ENCODE results near the gene GALNT18.
"Not testable (repeated sequence)": the region's sequence is repeated elsewhere in the genome, so short reads cannot be mapped to it uniquely, and the experiment has no call there.

The GALNT18 gene

DNA sequence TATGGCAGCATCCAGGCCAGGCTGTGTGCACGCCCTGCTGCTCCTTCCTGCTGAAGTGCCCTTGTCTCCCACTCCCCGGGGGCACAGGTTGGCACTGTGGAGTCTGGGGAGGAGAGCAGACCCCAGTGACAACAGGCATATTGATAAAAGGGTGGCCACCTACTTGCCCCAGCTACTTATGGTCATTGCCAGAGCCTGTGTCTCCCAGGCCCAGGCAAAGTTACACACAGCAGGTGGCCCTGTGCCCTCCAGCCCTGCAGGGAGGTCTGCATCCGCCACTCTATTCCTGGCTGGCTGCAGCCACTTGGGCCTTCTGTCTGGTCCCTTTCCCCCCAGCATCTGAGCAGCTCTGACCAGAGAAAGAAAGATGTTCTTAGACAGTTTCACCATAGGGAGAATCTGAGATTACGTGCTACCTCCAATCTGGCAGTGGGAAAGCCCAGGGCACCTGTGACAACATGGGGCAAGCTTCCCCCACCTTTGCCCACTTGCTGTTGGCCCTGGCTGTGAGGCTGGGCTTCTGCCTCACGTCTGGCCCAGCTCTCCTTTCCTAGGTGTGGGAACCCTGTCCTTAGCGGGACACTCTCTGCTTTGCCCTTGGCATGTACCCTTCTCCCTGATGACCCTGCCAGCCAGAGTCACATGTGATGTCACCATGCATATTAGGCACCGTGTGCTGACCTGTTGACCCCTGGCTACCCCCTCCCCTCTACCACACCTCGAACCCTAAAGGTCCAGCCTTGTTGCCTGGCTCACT lies 243.4 kb downstream of the GALNT18 start:
- DNase-seq: no peak

- no peak for DNase-seq
Measured at GRCh38 chr11:11374358-11375148, 247.3 kb downstream of the GALNT18 start.

GRCh38 chr11:11373934-11374333 lies 247.9 kb downstream of the GALNT18 start:
- DNase-seq: no peak

DNA sequence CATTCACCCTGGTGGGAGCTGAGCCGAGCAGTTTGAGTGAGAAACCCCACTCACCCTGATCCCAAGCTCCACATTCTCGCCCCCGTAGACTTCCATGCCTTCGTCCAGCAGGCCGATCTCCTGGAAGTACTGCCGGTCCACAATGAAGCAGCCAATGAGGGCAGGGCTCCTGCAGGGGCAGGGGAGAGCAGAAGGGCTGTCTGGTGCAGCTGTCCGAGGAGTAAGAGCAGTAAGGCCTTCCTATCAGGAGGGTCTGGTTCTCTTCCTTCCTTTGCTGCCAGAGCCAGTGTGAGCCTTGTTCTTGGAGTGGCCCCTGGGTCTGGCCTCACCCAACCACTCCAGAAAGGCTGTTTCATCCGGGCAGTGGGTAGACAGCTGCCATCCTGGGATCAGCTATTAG lies 249.3 kb downstream of the GALNT18 start:
- no peak for DNase-seq

DNA sequence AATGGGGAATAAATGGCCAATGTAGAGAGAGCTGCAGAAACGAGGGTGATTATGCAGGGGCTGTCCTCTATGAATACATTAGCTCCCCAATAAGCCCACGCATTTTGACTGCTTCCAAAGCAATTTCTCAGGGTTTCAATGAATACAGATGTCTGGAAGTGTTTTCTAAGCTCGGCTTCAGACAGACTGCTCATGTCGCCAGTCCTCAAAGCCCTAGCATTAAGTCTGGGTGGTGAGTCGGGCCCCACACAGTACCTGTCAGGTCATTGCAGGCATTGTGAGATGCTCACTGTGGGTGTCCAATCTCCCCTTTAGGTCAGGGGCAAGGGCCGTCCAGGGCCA lies 250.9 kb downstream of the GALNT18 start:
- no peak for DNase-seq

DNA sequence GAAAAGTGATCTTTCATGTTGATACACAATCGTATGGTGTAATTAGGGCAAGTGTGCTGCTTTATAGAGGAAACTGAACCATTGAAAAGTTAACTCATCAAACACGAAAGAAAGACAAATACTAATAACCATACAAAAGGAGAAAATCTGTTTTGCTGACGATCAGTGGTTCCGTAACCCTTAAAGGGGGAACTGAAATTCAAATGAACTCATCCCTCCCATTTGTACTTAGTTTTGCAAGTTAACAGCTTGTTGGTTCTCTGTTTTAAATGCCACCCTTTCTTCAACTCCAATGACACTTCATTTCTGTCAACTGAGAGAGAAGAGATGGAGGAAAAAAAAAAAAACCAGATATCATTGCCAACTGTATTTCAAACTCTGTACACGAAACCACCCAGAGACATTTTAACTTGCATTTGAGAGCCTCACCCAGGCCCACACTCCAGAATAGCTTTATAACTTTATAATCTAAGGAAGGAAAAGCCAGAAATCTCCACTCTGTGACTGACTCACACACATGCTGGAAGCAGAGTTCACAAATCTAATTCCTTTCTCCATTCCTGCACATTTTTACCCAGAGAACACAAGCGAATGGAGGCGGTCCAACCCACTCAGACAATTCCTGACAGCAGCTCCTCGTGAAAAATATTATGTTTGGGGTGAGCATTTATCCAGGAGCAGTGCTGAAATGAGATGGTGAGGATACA lies 251.4 kb downstream of the GALNT18 start:
- DNase-seq: peak; percentile 40 to 65

- DNase-seq: no peak
Measured at GRCh38 chr11:11366793-11367192, 255.0 kb downstream of the GALNT18 start.

- DNase-seq: no peak
Measured at GRCh38 chr11:11363674-11364073, 258.1 kb downstream of the GALNT18 start.

- DNase-seq: no peak
Measured at GRCh38 chr11:11359611-11360010, 262.2 kb downstream of the GALNT18 start.

DNA sequence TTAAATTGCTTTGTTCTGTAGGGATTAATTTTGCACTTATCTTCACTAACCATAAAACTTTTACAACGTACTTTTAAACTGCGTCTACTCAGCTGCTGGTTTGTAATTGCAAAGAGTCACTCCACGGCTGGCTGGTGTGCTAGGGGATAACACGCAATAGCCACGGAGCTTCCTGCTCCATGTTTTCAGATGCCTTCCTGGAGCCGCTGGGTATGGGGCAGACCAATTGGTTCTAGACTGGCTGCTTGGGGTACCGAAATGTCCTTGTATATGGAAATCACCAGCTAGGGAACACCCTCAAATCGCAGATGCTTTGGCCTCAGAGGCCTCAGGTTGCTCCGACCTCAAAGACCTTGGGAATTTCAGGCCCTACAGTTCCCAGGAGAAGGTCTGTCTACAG lies 265.0 kb downstream of the GALNT18 start:
- DNase-seq: no peak

DNA sequence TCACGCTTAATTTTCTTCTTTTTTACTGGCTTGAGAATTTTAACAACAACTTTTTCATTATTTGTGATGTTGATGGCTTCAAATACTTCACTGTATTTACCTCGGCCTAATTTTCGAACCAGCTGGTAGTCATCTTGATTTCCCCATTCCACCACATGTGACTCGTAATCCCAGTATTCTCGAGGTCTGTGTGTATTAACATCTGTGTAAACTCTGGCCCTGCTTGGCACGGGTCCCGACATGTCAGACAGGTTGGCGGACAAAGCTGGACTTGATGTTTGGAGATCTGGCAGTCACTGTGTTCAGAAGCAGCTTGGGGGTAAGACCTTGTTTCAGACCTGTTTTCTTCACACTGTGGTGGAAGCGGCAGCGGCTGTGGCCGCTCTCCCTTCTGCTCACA lies 268.9 kb downstream of the GALNT18 start, which contains the start of gene CSNK2A3:
CSNK2A3 (minus strand) TSS at position 373 of the 400 bp plus-strand sequence; CDS start at position 242, 131 bp downstream.
- not testable (repeated sequence) for DNase-seq

GRCh38 chr11:11351851-11352250 lies 270.0 kb downstream of the GALNT18 start:
- not testable (repeated sequence) for DNase-seq

GRCh38 chr11:11351042-11351586 lies 270.7 kb downstream of the GALNT18 start:
- DNase-seq: no peak

- DNase-seq: no peak
Measured at GRCh38 chr11:11349870-11350337, 271.9 kb downstream of the GALNT18 start.

DNA sequence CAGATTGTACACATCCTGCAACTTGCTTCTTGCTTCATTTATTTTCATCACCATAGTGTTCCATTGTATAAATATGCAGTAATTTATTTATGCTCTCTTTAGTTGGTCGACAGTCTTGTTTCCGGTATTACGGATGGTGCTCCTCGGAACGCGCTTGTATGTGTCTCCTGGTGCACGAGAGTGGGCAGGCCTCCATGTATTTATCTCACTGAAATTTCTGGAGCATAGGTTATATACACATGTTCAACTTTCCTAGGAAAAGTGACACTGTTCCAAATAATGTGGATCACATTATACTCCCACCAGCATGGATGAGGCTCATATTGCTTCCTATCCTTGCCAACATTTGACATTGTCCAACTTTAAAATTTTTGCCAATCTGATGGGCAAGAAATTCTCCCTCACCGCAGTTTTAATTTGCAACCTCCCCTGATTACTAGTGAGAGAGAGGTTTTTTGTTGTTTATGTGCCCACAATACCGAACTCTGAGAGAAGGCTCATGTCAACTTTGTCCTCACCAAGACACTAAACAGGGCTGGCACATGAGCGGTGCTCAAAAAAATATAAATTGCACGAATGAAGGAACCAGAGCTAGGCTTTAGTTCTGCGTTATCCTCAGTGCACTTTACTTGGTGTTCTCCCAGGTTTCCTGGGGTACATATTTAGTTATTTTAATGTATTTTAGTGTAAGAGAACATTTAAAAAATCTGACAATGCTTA lies 272.5 kb downstream of the GALNT18 start:
- no peak for DNase-seq

DNA sequence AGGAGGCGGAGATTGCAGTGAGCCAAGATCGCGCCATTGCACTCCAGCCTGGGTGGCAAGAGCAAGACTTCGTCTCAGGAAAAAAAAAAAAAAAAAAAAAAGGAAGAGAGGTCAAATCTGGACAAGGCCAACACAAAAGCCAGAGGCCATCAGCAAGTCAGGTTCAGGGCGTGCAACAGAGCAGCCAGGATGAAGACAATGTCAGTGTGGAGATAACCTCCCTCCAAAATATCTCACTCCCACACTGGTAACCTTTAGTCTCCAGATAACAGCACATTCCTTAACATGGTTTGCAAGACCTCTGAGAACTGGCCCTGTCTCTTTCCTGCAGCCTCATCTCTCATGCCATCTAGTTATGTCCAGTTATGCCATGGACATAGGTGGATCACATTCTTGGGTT lies 273.5 kb downstream of the GALNT18 start:
- no peak for DNase-seq

DNA sequence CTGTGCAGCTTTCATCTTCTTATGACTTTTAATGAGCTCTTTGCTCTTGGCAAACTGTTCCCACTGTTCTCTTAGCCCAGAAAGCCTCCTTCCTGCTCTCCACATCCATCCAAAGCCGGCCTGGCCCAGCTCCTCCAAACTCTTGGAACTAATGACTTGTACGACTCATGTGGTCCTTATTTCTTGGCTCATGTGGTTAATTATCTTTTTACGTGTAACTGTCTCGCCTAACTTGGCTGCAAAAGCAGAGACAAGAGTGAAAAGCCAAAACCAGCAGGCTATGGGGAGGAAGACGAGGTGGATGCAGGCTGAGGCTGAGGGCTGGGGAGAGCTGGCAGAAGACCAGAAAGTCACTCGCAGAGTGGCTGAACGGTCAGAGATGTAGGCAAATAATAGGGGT lies 274.2 kb downstream of the GALNT18 start:
- DNase-seq: no peak

DNA sequence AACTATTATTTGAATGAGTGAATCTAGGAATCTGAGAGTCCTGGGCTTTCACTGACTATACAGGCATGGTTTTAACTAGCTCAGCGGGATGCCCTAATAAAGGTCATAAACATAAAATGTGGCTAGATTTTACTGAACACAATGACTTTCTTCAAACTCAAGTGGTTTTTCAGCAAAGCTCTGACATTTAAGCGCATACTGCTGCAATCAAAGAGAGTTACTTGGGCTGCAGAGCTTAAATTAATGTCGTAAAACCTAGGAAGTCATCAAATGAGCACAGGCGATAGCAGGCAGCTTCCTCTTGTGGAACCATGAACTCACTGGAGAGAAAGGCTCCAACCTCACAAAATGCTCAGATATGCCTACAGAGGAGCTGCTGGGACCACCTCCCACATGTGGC lies 275.5 kb downstream of the GALNT18 start:
- no peak for DNase-seq

- no peak for DNase-seq
Measured at GRCh38 chr11:11345099-11345498, 276.7 kb downstream of the GALNT18 start.

DNA sequence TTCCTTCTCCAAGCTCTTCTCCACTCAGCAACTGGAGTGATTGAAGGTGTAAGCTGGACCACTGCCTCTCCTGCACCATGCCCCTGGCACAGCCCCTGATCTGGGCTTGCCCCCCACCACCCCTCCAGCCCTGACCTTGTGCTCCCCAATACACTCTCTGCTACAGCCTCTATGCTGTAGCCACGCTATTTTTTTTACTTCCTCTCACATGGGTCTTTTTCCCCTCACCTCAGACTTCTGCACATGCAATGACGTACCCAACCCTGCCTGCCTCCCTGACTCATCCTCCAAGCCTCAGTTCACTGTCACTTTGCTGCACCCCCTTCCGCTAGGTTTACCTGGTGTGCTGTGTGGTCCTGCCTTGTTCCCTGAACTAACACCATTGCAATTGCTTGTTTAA lies 277.8 kb downstream of the GALNT18 start:
- DNase-seq: no peak

- DNase-seq: no peak
Measured at GRCh38 chr11:11338304-11338703, 283.5 kb downstream of the GALNT18 start.

DNA sequence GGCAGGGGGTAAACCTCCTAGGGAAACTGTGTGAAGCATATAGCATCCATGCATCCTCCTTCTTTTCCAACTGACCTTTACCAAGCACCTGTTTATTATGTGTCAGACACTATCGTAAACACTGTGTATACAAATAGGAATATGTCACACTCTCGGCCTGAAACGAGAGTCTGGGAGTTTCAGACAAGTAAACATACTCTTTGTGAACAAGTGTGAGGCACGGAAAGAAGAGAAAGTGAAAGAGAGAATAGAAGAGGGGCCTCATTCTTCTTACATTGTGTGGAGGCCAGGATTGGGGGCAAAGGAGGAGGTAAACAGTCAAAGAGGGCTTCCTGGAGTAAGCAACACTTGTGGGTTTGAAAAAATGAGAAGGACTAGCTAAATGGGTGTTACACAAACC lies 285.1 kb downstream of the GALNT18 start:
- DNase-seq: no peak

DNA sequence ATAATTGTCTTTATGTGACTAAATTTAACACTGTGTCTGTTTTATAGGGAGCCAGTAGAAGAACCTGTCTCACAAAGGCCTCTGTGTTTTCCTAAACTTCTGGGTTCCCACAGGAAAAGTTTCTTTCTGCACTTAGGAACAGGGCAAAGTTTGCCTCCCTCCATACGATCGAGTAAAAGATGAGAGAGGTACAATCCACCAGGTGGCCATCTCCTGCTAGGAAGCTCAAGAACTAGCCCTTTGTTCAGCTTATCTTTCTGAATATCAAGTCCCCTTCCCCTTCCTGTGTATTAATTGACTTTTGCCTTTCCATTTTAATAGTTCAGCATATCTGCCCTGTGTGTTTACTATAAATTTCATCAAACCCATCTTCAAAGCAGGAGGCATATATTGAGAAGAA lies 286.8 kb downstream of the GALNT18 start:
- DNase-seq: no peak

Data from inflammatory macrophage treated with lipopolysaccharide for 1 hour (primary cell).